Astrocyte of the cerebellum (primary cell): Measurements from ENCODE around the gene IL9.

Experiments
- DNase-seq: peaks from one replicate; pipeline ENCODE4 v3.0.0-alpha.2; 2011; ENCODE audit warnings: low read depth
- H3K4me3 ChIP-seq: 2 replicates; pipeline ENCODE4 v1.5.1; 2011; ENCODE audit warnings: mild to moderate bottlenecking, low read depth, low read length, moderate library complexity
- in situ Hi-C: cut with HindIII; loops from 2 replicates; pipeline ENCODE4 v1.10.0; 2017; ENCODE audit warnings: low sequenced_read_pairs
- TF ChIP-seq, protein P1 (sequence below): IDR thresholded peaks from 2 replicates; pipeline ENCODE4 v1.5.1; 2012; ENCODE audit warnings: low read length, low read depth, moderate library complexity, mild to moderate bottlenecking; ENCODE audit errors: missing control alignments

Gene IL9

GRCh38 chr5:135894789-135895188, 852 bp downstream of the IL9 start:
- TF ChIP-seq, protein P1, sequence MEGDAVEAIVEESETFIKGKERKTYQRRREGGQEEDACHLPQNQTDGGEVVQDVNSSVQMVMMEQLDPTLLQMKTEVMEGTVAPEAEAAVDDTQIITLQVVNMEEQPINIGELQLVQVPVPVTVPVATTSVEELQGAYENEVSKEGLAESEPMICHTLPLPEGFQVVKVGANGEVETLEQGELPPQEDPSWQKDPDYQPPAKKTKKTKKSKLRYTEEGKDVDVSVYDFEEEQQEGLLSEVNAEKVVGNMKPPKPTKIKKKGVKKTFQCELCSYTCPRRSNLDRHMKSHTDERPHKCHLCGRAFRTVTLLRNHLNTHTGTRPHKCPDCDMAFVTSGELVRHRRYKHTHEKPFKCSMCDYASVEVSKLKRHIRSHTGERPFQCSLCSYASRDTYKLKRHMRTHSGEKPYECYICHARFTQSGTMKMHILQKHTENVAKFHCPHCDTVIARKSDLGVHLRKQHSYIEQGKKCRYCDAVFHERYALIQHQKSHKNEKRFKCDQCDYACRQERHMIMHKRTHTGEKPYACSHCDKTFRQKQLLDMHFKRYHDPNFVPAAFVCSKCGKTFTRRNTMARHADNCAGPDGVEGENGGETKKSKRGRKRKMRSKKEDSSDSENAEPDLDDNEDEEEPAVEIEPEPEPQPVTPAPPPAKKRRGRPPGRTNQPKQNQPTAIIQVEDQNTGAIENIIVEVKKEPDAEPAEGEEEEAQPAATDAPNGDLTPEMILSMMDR: no peak
- in situ Hi-C loops: no loop called here
- no peak overlapping the region for H3K4me3 ChIP-seq
- DNase-seq: no peak

GRCh38 chr5:135894276-135894675, 1.4 kb downstream of the IL9 start:
- no peak for DNase-seq
- no peak overlapping the region for H3K4me3 ChIP-seq
- TF ChIP-seq, protein P1: no peak
- in situ Hi-C loops: no loop called here

DNA sequence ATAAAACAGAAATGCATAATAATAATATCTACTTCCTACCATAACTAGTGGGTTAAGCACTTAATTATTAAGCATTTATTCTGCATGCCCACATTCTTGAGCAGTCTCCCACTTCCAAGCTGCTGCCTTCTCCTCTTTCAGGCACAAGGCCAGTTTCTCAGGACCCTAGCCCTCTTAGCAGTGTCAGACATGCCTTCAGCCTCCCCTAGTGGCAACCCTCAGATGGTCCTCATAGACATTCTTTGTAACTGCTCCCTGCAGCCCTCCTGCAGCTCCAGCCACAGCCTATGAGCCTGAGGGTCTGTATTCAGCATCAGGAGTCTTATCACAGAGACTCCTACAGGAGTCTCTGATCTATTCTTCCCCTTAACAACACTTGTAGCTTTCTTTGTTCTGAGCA, 3.9 kb downstream of the IL9 start:
- TF ChIP-seq, protein P1: peak; percentile 43
- no peak overlapping the region for H3K4me3 ChIP-seq
- DNase-seq: no peak
- in situ Hi-C loops: no loop called here

GRCh38 chr5:135891268-135891667, 4.4 kb downstream of the IL9 start:
- no peak for DNase-seq
- TF ChIP-seq, protein P1: no peak
- in situ Hi-C loops: no loop called here
- H3K4me3 ChIP-seq: no peak overlapping the region

GRCh38 chr5:135890867-135891266, 4.8 kb downstream of the IL9 start:
- no peak for DNase-seq
- in situ Hi-C loops: no loop called here
- no peak overlapping the region for H3K4me3 ChIP-seq
- TF ChIP-seq, protein P1: no peak

- TF ChIP-seq, protein P1: no peak
- in situ Hi-C loops: no loop called here
- DNase-seq: no peak
These were observed 5.3 kb downstream of the IL9 start for GRCh38 chr5:135890296-135890695.

DNA sequence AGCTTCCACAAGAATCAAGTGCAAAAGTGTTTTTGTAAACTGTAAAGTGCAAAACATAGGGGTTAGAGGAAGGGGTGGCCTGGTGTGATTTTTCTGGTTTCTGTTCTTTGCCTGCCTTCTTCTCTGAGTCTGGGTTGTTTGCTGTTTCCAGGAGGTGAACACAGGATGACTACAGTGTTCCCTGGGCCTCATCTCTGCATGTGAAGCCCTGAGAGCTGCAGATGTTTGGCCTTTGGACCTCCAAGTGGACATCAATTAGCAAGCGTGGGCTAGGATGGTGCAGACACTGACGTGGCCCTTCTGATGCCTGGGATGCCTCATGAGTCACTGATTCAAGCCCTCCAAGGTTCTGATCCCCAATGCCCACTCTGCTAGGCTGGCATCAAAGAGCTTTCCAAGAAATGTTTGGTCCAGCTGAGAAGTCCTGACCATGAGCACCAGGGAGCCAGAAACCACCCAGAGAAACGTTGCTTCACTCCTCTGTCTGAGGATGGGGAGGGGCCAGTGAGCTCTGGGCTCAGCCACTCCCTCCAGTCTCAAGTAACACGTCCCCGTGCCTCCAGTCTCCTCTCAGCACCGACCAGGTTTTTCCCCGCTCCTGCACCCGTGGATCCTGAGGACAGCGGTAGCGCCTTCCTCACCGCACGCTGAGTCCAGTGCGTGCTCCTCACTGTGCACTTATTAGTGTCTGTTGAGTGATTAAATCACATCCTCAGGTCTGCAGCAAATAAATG, 7.6 kb downstream of the IL9 start:
- H3K4me3 ChIP-seq: no peak overlapping the region

More at GRCh38 chr5:135890296-135890695, 5.3 kb downstream of the IL9 start:
- no peak overlapping the region for H3K4me3 ChIP-seq

More for the DNA sequence above, 7.6 kb downstream of the IL9 start:
- TF ChIP-seq, protein P1: no peak
- in situ Hi-C loops: no loop called here
- no peak for DNase-seq
